Cardiac muscle cell (in vitro differentiated cells and primary cell): ENCODE data around the gene RAB40C. TPM values are rescaled to one million over a fixed set of nuclear protein-coding genes. Genes with fewer than 3 reads are reported as not detected.

ENCODE experiments used
- DNase-seq, 2 donors: peaks; one replicate each; pipeline versions ENCODE4 v3.0.0 to v3.0.0-alpha.2; 2010 to 2017; ENCODE audit warnings: low read depth in 1 of 2, low spot score in 1 of 2
- H3K27ac ChIP-seq: fragments of 200-600 bp; sonication (generic); 2 replicates; pipeline ENCODE4 v1.5.1; 2016
- H3K27me3 ChIP-seq: fragments of 200-600 bp; sonication (generic); 2 replicates; pipeline ENCODE4 v1.6.0; 2016; ENCODE audit warnings: control low read depth
- H3K36me3 ChIP-seq: fragments of 200-600 bp; sonication (generic); 2 replicates; pipeline ENCODE4 v1.5.1; 2016; ENCODE audit warnings: control low read depth
- H3K4me1 ChIP-seq: fragments of 200-600 bp; sonication (generic); 2 replicates; pipeline ENCODE4 v1.8.1; 2017; ENCODE audit warnings: low read depth, mild to moderate bottlenecking, mixed run types
- H3K4me3 ChIP-seq: fragments of 200-600 bp; sonication (generic); 2 replicates; pipeline ENCODE4 v1.5.1; 2016; ENCODE audit warnings: mild to moderate bottlenecking
- H3K9me3 ChIP-seq: fragments of 200-600 bp; sonication (generic); 2 replicates; pipeline ENCODE4 v1.5.1; 2017; ENCODE audit warnings: low read depth, mild to moderate bottlenecking, control low read depth
- CTCF ChIP-seq: IDR thresholded peaks from 2 replicates; pipeline ENCODE4 v1.5.1; 2012; ENCODE audit warnings: low read depth, mild to moderate bottlenecking, low read length
- polyA plus RNA-seq: library from polyadenylated mRNA; unstranded; fragments of >200 nt; fragmentation: Nextera tagmentation; extraction: Ambion mirVana; gene quantifications from 2 replicates; pipeline ENCODE4 v1.2.1, GENCODE V29; 2016
- total RNA-seq: library from RNA; depleted of rRNA; stranded (reverse); fragments of >200 nt; gene quantifications from 2 replicates; pipeline ENCODE4 v1.2.3, GENCODE V29; 2016

Gene RAB40C
- total and polyA plus RNA-seq, 2 experiments from 2014 or later, result 30.8 to 45.9 TPM

- Histone ChIP-seq H3K4me1 (no peaks in the 10 kb centered on the region), H3K27ac (peak overlapping the region; percentile 36), H3K4me3 (no peak overlapping the region), H3K27me3 (no peaks in the 10 kb centered on the region), H3K36me3 (no peaks in the 10 kb centered on the region), H3K9me3 (no peaks in the 10 kb centered on the region)
- no peak for DNase-seq
- peak; percentile 34 for TF ChIP-seq CTCF
These were observed 10.9 kb downstream of the RAB40C start for GRCh38 chr16:600781-601180.

GRCh38 chr16:603933-604332, 14.1 kb downstream of the RAB40C start:
- no peak for TF ChIP-seq CTCF
- Histone ChIP-seq H3K27ac (no peak overlapping the region), H3K4me3 (no peak overlapping the region), H3K4me1 (no peaks in the 10 kb centered on the region), H3K27me3 (no peaks in the 10 kb centered on the region), H3K9me3 (no peaks in the 10 kb centered on the region), H3K36me3 (no peaks in the 10 kb centered on the region)
- DNase-seq, result no peak

- DNase-seq, result no peak
- Histone ChIP-seq H3K4me3 (no peak overlapping the region), H3K9me3 (no peaks in the 10 kb centered on the region), H3K27ac (no peak overlapping the region), H3K27me3 (no peaks in the 10 kb centered on the region), H3K4me1 (no peaks in the 10 kb centered on the region), H3K36me3 (no peaks in the 10 kb centered on the region)
- no peak for TF ChIP-seq CTCF
These were observed 16.9 kb downstream of the RAB40C start for GRCh38 chr16:606656-607307.

GRCh38 chr16:608019-608418, 18.2 kb downstream of the RAB40C start:
- Histone ChIP-seq H3K4me3 (no peak overlapping the region), H3K9me3 (no peaks in the 10 kb centered on the region), H3K4me1 (no peaks in the 10 kb centered on the region), H3K36me3 (no peaks in the 10 kb centered on the region), H3K27me3 (no peaks in the 10 kb centered on the region), H3K27ac (no peak overlapping the region)
- no peak for DNase-seq
- no peak for TF ChIP-seq CTCF

- no peak for DNase-seq
- no peaks in the 10 kb centered on the region for H3K4me1 ChIP-seq
- TF ChIP-seq CTCF, result no peak
- H3K4me3 ChIP-seq, result no peak overlapping the region
- no peaks in the 10 kb centered on the region for H3K9me3 ChIP-seq
- H3K36me3 ChIP-seq, result no peaks in the 10 kb centered on the region
- no peak overlapping the region for H3K27ac ChIP-seq
- H3K27me3 ChIP-seq, result no peaks in the 10 kb centered on the region
These were observed 19.4 kb downstream of the RAB40C start for GRCh38 chr16:609316-609715.
